OCI-LY1 (cell line): Measurements from ENCODE around the gene MACROD2.

Experiments
- EZH2 ChIP-seq: fragments of 200-600 bp; sonication (generic), shearing (Covaris generic); IDR thresholded peaks from 2 replicates; pipeline ENCODE4 v1.8.0; 2017; ENCODE audit warnings: borderline replicate concordance, mixed run types, mild to moderate bottlenecking, antibody characterized with exemption, low read length, moderate library complexity, mixed read lengths
- TF ChIP-seq, protein P1 (sequence below): fragments of 200-600 bp; sonication (generic), shearing (Covaris generic); IDR thresholded peaks from 2 replicates; pipeline ENCODE4 v1.5.1; 2017; ENCODE audit warnings: mild to moderate bottlenecking, antibody characterized with exemption, low read length, moderate library complexity, mixed read lengths

DNA sequence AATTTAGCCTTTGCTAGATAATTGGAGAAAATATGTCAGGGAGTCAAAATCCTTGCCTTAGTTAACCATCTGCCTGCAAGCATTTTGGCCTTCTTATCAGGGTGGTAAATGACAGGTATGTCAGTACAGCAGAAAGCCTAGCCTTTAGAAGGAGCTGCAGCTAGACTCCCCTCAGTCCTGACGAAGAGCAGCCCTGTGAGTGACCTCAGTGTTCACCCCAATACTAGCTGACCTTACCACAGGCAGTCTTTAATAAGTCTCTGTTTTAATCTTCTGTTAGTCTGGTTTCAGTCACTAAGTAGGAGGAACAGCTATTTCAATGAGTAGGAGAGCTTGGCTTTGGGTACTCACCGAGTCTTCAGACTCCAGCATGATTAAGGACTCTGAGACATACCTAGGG, 682.1 kb downstream of the MACROD2 start:
- TF ChIP-seq, protein P1, sequence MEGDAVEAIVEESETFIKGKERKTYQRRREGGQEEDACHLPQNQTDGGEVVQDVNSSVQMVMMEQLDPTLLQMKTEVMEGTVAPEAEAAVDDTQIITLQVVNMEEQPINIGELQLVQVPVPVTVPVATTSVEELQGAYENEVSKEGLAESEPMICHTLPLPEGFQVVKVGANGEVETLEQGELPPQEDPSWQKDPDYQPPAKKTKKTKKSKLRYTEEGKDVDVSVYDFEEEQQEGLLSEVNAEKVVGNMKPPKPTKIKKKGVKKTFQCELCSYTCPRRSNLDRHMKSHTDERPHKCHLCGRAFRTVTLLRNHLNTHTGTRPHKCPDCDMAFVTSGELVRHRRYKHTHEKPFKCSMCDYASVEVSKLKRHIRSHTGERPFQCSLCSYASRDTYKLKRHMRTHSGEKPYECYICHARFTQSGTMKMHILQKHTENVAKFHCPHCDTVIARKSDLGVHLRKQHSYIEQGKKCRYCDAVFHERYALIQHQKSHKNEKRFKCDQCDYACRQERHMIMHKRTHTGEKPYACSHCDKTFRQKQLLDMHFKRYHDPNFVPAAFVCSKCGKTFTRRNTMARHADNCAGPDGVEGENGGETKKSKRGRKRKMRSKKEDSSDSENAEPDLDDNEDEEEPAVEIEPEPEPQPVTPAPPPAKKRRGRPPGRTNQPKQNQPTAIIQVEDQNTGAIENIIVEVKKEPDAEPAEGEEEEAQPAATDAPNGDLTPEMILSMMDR, result no peak
- TF ChIP-seq EZH2, result no peak
